ENCODE measurements around the gene BROX.
"Not testable (repeated sequence)": the region's sequence is repeated elsewhere in the genome, so short reads cannot be mapped to it uniquely, and the experiment has no call there.

BROX gene

GRCh38 chr1:222712253-222713090 lies at the start of gene BROX, which contains the start of gene AIDA:
Gene BROX, plus strand, starts transcription at chr1:222712564. Its CDS starts 3,136 bp downstream, at chr1:222715700.
Gene AIDA, minus strand, starts transcription at chr1:222712491. Its CDS starts 174 bp downstream, at chr1:222712317.
- peak; percentile 96 for DNase-seq

GRCh38 chr1:222663431-222663934 lies 48.9 kb upstream of the BROX start:
- DNase-seq: no peak

- no peak for DNase-seq
Measured at GRCh38 chr1:222665964-222666363, 46.4 kb upstream of the BROX start.

GRCh38 chr1:222668184-222668583 lies 44.2 kb upstream of the BROX start:
- DNase-seq: not testable (repeated sequence)

GRCh38 chr1:222669107-222669506 lies 43.3 kb upstream of the BROX start:
- DNase-seq: not testable (repeated sequence)

- DNase-seq: no peak
Measured at GRCh38 chr1:222670110-222670509, 42.3 kb upstream of the BROX start.

GRCh38 chr1:222680080-222680479 lies 32.3 kb upstream of the BROX start:
- no peak for DNase-seq

- DNase-seq: no peak
Measured at GRCh38 chr1:222691016-222691415, 21.3 kb upstream of the BROX start.

- DNase-seq: no peak
Measured at GRCh38 chr1:222694927-222695326, 17.4 kb upstream of the BROX start.

- no peak for DNase-seq
Measured at GRCh38 chr1:222696741-222697140, 15.6 kb upstream of the BROX start.

- no peak for DNase-seq
Measured at GRCh38 chr1:222697203-222697602, 15.2 kb upstream of the BROX start.

- DNase-seq: no peak
Measured at GRCh38 chr1:222697826-222698225, 14.5 kb upstream of the BROX start.

- DNase-seq: no peak
Measured at GRCh38 chr1:222702210-222702609, 10.2 kb upstream of the BROX start.

- no peak for DNase-seq
Measured at GRCh38 chr1:222704260-222704659, 8.1 kb upstream of the BROX start.

GRCh38 chr1:222706815-222707214 lies 5.5 kb upstream of the BROX start:
- no peak for DNase-seq

GRCh38 chr1:222709700-222710153 lies 2.6 kb upstream of the BROX start:
- no peak for DNase-seq

- peak; percentile 65 for DNase-seq
Measured at GRCh38 chr1:222711319-222712252, 778 bp upstream of the BROX start.

- peak; percentile 91 for DNase-seq
Measured at GRCh38 chr1:222713091-222713961, 962 bp downstream of the BROX start.

GRCh38 chr1:222716393-222716792 lies 4.0 kb downstream of the BROX start:
- no peak for DNase-seq

GRCh38 chr1:222728746-222729145 lies 16.4 kb downstream of the BROX start:
- no peak for DNase-seq

GRCh38 chr1:222730866-222731265 lies 18.5 kb downstream of the BROX start:
- no peak for DNase-seq

Measured in stimulated activated CD4-positive, alpha-beta T cell treated with anti-CD3 and anti-CD28 coated beads, Interleukin-4, amount 100 ng/mL, for 24 hours (primary cell).